HCT116 (cell line): ENCODE measurements around the gene ABI1. TPM values are rescaled to one million over a fixed set of nuclear protein-coding genes. Genes with fewer than 3 reads are reported as not detected.

Source experiments
- ATAC-seq: fragments of 200-7000 bp; cut with Tn5 transposase; 2 replicates; pipeline ENCODE4 v1.9.1; 2020; ENCODE audit warnings: mild to moderate bottlenecking, moderate library complexity
- BruUV-seq: library from RNA; stranded (reverse); fragments of 400-500 nt; replicated peaks from 2 replicates; lab custom pipeline; 2021; lab: Mats Ljungman, UMichigan
- CTCF ChIA-PET: fragments of 300-600 bp; sonication (Branson Sonifier 250); formaldehyde crosslinking; loops from one replicate; lab custom pipeline; 2021; ENCODE audit warnings: antibody characterized with exemption; lab: Charles Lee
- POLR2A ChIA-PET: fragments of 300-600, 350-600 bp; sonication (Branson Sonifier 250); formaldehyde crosslinking; loops from one replicate; lab custom pipeline; 2021; ENCODE audit warnings: antibody characterized with exemption; lab: Charles Lee
- RAD21 ChIA-PET, 2 experiments: fragments of 300-600 bp; sonication (Branson Sonifier 250); formaldehyde crosslinking; loops; one replicate each; lab custom pipeline; 2023; ENCODE audit warnings: low total read pairs in 2 of 2; ENCODE audit not compliant: uncharacterized antibody in 2 of 2, unreplicated experiment in 2 of 2, low non-redundant PET in 1 of 2; lab: Charles Lee
- DNase-seq: peaks from one replicate; pipeline ENCODE4 v3.0.0-alpha.2; 2010; ENCODE audit warnings: low read depth, low spot score
- H2AFZ ChIP-seq: fragments of 200-600 bp; shearing (Covaris generic), sonication (generic); 2 replicates; pipeline ENCODE4 v1.6.1; 2017; ENCODE audit warnings: low read depth, mixed run types, mixed read lengths, antibody characterized with exemption, low read length; ENCODE audit not compliant: poor library complexity, severe bottlenecking
- H3K27ac ChIP-seq: 2 replicates; pipeline ENCODE4 v1.5.1; 2012; ENCODE audit warnings: low read depth, low read length
- H3K27me3 ChIP-seq: fragments of 200-600 bp; sonication (generic); 2 replicates; pipeline ENCODE4 v1.6.1; 2016; ENCODE audit warnings: mixed run types, low read length, mixed read lengths; ENCODE audit not compliant: insufficient read depth
- H3K36me3 ChIP-seq, 2 experiments: fragments of 200-500 bp in 1 of 2; fragments of 200-600 bp in 1 of 2; sonication (Bioruptor generic) in 1 of 2; sonication (generic) in 1 of 2; 2 replicates each; pipeline versions ENCODE4 v1.5.1 to v1.6.1; 2014 to 2016; ENCODE audit warnings: low read length in 2 of 2, inconsistent platforms in 1 of 2, mixed read lengths in 1 of 2, mixed run types in 1 of 2; ENCODE audit not compliant: insufficient read depth in 2 of 2, control insufficient read depth in 1 of 2
- H3K4me1 ChIP-seq, 2 experiments: fragments of 200-600 bp in 1 of 2; sonication (generic) in 1 of 2; 2 replicates each; pipeline versions ENCODE4 v1.5.1 to v1.6.1; 2012 to 2017; ENCODE audit warnings: low read length in 2 of 2, inconsistent platforms in 1 of 2, mild to moderate bottlenecking in 1 of 2, mixed read lengths in 1 of 2, mixed run types in 1 of 2, moderate library complexity in 1 of 2; ENCODE audit not compliant: insufficient read depth in 2 of 2, control insufficient read depth in 1 of 2
- H3K4me2 ChIP-seq: fragments of 200-600 bp; sonication (generic); 2 replicates; pipeline ENCODE4 v1.6.1; 2017; ENCODE audit warnings: mixed run types, low read length, mixed read lengths
- H3K4me3 ChIP-seq, 2 experiments: fragments of 200-600 bp in 1 of 2; sonication (generic) in 1 of 2; replicated peaks in 1 of 2; 2 replicates each; pipeline ENCODE4 v1.5.1; 2011 to 2016; ENCODE audit warnings: low read length in 2 of 2, control low read depth in 1 of 2, low read depth in 1 of 2, mild to moderate bottlenecking in 1 of 2, mixed read lengths in 1 of 2, mixed run types in 1 of 2
- H3K79me2 ChIP-seq: fragments of 200-600 bp; sonication (generic); 2 replicates; pipeline ENCODE4 v1.6.1; 2017; ENCODE audit warnings: mild to moderate bottlenecking, mixed run types, low read length, moderate library complexity, mixed read lengths; ENCODE audit not compliant: insufficient read depth
- H3K9ac ChIP-seq: fragments of 200-600 bp; sonication (generic); 2 replicates; pipeline ENCODE4 v1.6.1; 2016; ENCODE audit warnings: low read length, mixed read lengths
- H3K9me2 ChIP-seq: fragments of 200-600 bp; sonication (generic), shearing (Covaris generic); 2 replicates; pipeline ENCODE4 v1.6.1; 2017; ENCODE audit warnings: mixed run types, mild to moderate bottlenecking, moderate library complexity; ENCODE audit not compliant: insufficient read depth
- H3K9me3 ChIP-seq, 2 experiments: fragments of 200-500 bp in 1 of 2; fragments of 200-600 bp in 1 of 2; sonication (Bioruptor generic) in 1 of 2; sonication (generic) in 1 of 2; 2 replicates each; pipeline ENCODE4 v1.6.1; 2014 to 2017; ENCODE audit warnings: low read length in 2 of 2, mixed read lengths in 2 of 2, inconsistent platforms in 1 of 2, low read depth in 1 of 2, mild to moderate bottlenecking in 1 of 2, mixed run types in 1 of 2, moderate library complexity in 1 of 2; ENCODE audit not compliant: control insufficient read depth in 1 of 2, insufficient read depth in 1 of 2
- H4K20me1 ChIP-seq: fragments of 200-600 bp; sonication (generic), shearing (Covaris generic); 2 replicates; pipeline ENCODE4 v1.6.1; 2017; ENCODE audit warnings: mixed run types, mild to moderate bottlenecking, moderate library complexity; ENCODE audit not compliant: insufficient read depth
- ATF3 ChIP-seq: IDR thresholded peaks from 2 replicates; pipeline ENCODE4 v1.6.1; 2012
- CBX3 ChIP-seq: IDR thresholded peaks from 2 replicates; pipeline ENCODE4 v1.6.1; 2012; ENCODE audit warnings: low read depth
- CEBPB ChIP-seq: IDR thresholded peaks from 2 replicates; pipeline ENCODE4 v1.6.1; 2012; ENCODE audit warnings: low read depth
- EGR1 ChIP-seq: IDR thresholded peaks from 2 replicates; pipeline ENCODE4 v1.6.1; 2012; ENCODE audit warnings: low read depth
- EZH2 ChIP-seq: fragments of 200-600 bp; sonication (generic); IDR thresholded peaks from 2 replicates; pipeline ENCODE4 v1.6.1; 2017; ENCODE audit warnings: antibody characterized with exemption, mixed run types
- EZH2phosphoT487 ChIP-seq: fragments of 200-600 bp; IDR thresholded peaks from 2 replicates; pipeline ENCODE4 v1.6.1; 2018; ENCODE audit warnings: antibody characterized with exemption, borderline replicate concordance
- FOSL1 ChIP-seq: IDR thresholded peaks from 2 replicates; pipeline ENCODE4 v1.6.1; 2012; ENCODE audit warnings: low read depth
- JUND ChIP-seq: IDR thresholded peaks from 2 replicates; pipeline ENCODE4 v1.6.1; 2012
- POLR2A ChIP-seq: IDR thresholded peaks from 2 replicates; pipeline ENCODE4 v1.7.0; 2011; ENCODE audit warnings: borderline replicate concordance; ENCODE audit not compliant: insufficient read depth, insufficient read length; ENCODE audit errors: extremely low read depth
- POLR2AphosphoS5 ChIP-seq: IDR thresholded peaks from 2 replicates; pipeline ENCODE4 v1.6.1; 2011; ENCODE audit warnings: mild to moderate bottlenecking, low read depth, low read length, moderate library complexity
- RAD21 ChIP-seq: IDR thresholded peaks from 2 replicates; pipeline ENCODE4 v1.6.1; 2012; ENCODE audit warnings: low read depth, mild to moderate bottlenecking
- SP1 ChIP-seq: IDR thresholded peaks from 2 replicates; pipeline ENCODE4 v1.6.1; 2012; ENCODE audit warnings: low read depth
- SRF ChIP-seq: IDR thresholded peaks from 2 replicates; pipeline ENCODE4 v1.6.1; 2012; ENCODE audit warnings: low read depth
- TCF7L2 ChIP-seq: IDR thresholded peaks from 2 replicates; pipeline ENCODE4 v1.7.0; 2011; ENCODE audit warnings: borderline replicate concordance, inconsistent platforms; ENCODE audit not compliant: insufficient read depth, insufficient read length; ENCODE audit errors: extremely low read depth
- ZBTB33 ChIP-seq: IDR thresholded peaks from 2 replicates; pipeline ENCODE4 v1.6.1; 2011; ENCODE audit warnings: mild to moderate bottlenecking, low read length, moderate library complexity; ENCODE audit not compliant: insufficient replicate concordance; ENCODE audit errors: extremely low read depth
- ZFX ChIP-seq: fragments of 450-650 bp; IDR thresholded peaks from 2 replicates; pipeline ENCODE4 v1.6.1; 2017
- ZNF274 ChIP-seq: fragments of 200-500 bp; sonication (Bioruptor generic); IDR thresholded peaks from 2 replicates; pipeline ENCODE4 v1.6.1; 2014; ENCODE audit warnings: mild to moderate bottlenecking, low read depth, low read length, inconsistent platforms
- intact Hi-C: fragments of 100-400 bp; cut with micrococcal nuclease; formaldehyde crosslinking; loops from 2 replicates; pipeline ENCODE4 v1.10.0; 2022
- total RNA-seq: library from RNA; stranded (reverse); gene quantifications from one replicate; pipeline ENCODE4 v1.2.1, GENCODE V29; 2021; ENCODE audit not compliant: unreplicated experiment
- TF ChIP-seq, protein P1 (sequence below): IDR thresholded peaks from 2 replicates; pipeline ENCODE4 v1.6.1; 2012
- TF ChIP-seq, protein P2 (sequence below), 3 experiments: fragments of 200-600 bp in 1 of 3; sonication (generic) in 1 of 3; IDR thresholded peaks in 2 of 3; conservative IDR thresholded peaks in 1 of 3; 2 replicates each; pipeline ENCODE4 v1.5.1; 2012 to 2017; ENCODE audit warnings: low read depth in 2 of 3, low read length in 2 of 3, antibody characterized with exemption in 1 of 3, borderline replicate concordance in 1 of 3, control low read depth in 1 of 3, mild to moderate bottlenecking in 1 of 3, mixed read lengths in 1 of 3, mixed run types in 1 of 3, moderate library complexity in 1 of 3; ENCODE audit not compliant: insufficient read depth in 1 of 3

The ABI1 gene
- total RNA-seq, 1 experiment from 2014 or later = 34.8 TPM

GRCh38 chr10:26714415-26715136 lies 146.2 kb downstream of the ABI1 start:
- no peak overlapping the region for H3K4me2 ChIP-seq
- ChIA-PET RAD21 (no interaction called here), CTCF (no interaction called here), POLR2A (no interaction called here)
- TF ChIP-seq POLR2A (no peak), CBX3 (no peak), EGR1 (no peak), SRF (no peak), ATF3 (no peak), JUND (no peak), ZNF274 (no peak), POLR2AphosphoS5 (no peak), EZH2 (no peak), ZBTB33 (no peak), SP1 (no peak), TCF7L2 (no peak), RAD21 (no peak), ZFX (no peak), FOSL1 (no peak), CEBPB (no peak), EZH2phosphoT487 (no peak)
- TF ChIP-seq, protein P1, sequence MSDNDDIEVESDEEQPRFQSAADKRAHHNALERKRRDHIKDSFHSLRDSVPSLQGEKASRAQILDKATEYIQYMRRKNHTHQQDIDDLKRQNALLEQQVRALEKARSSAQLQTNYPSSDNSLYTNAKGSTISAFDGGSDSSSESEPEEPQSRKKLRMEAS = no peak
- TF ChIP-seq, protein P2, sequence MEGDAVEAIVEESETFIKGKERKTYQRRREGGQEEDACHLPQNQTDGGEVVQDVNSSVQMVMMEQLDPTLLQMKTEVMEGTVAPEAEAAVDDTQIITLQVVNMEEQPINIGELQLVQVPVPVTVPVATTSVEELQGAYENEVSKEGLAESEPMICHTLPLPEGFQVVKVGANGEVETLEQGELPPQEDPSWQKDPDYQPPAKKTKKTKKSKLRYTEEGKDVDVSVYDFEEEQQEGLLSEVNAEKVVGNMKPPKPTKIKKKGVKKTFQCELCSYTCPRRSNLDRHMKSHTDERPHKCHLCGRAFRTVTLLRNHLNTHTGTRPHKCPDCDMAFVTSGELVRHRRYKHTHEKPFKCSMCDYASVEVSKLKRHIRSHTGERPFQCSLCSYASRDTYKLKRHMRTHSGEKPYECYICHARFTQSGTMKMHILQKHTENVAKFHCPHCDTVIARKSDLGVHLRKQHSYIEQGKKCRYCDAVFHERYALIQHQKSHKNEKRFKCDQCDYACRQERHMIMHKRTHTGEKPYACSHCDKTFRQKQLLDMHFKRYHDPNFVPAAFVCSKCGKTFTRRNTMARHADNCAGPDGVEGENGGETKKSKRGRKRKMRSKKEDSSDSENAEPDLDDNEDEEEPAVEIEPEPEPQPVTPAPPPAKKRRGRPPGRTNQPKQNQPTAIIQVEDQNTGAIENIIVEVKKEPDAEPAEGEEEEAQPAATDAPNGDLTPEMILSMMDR (IDR thresholded peaks at IDR 0.05 in 2 of 3, conservative IDR thresholded peaks at IDR 0.05 in 1 of 3; ENCODE audit: borderline replicate concordance in 1 of 3, insufficient read depth in 1 of 3, low read depth in 2 of 3, low read length in 2 of 3) = no peak
- peaks cover 32% of the 10 kb centered on the region for H3K79me2 ChIP-seq
- H3K9me2 ChIP-seq = no peaks in the 10 kb centered on the region
- no peak overlapping the region for H3K9ac ChIP-seq
- no peaks in the 10 kb centered on the region for H3K4me1 ChIP-seq
- DNase-seq (no peak), ATAC-seq (no peak)
- no peak overlapping the region for H3K4me3 ChIP-seq
- H3K36me3 ChIP-seq = peaks cover 14 to 16% of the 10 kb centered on the region in 2 experiments; a peak in 3 of 4 replicates
- intact Hi-C loops = no loop called here
- H4K20me1 ChIP-seq = no peaks in the 10 kb centered on the region
- no peak overlapping the region for H3K27ac ChIP-seq
- BruUV-seq = no TSS peak
- H2AFZ ChIP-seq = no peak overlapping the region
- no peaks in the 10 kb centered on the region for H3K9me3 ChIP-seq
- no peaks in the 10 kb centered on the region for H3K27me3 ChIP-seq
